Activated naive CD4-positive, alpha-beta T cell treated with anti-CD3 and anti-CD28 coated beads, Interleukin-2, amount 50 U/mL, for 24 hours (primary cell): ENCODE measurements around the gene RTBDN.

ENCODE experiments used
- H3K27ac Mint-ChIP-seq: one replicate; pipeline ENCODE4 v1.8.0; 2021; ENCODE audit warnings: mild to moderate bottlenecking, mixed read lengths
- H3K27me3 Mint-ChIP-seq: one replicate; pipeline ENCODE4 v1.8.0; 2021; ENCODE audit warnings: mixed read lengths
- H3K36me3 Mint-ChIP-seq: one replicate; pipeline ENCODE4 v1.8.0; 2021; ENCODE audit warnings: mixed read lengths
- H3K4me1 Mint-ChIP-seq: one replicate; pipeline ENCODE4 v1.8.0; 2021; ENCODE audit warnings: mixed read lengths
- H3K4me3 Mint-ChIP-seq: one replicate; pipeline ENCODE4 v1.8.0; 2021; ENCODE audit warnings: mild to moderate bottlenecking, mixed read lengths
- H3K9me3 Mint-ChIP-seq: one replicate; pipeline ENCODE4 v1.8.0; 2021; ENCODE audit warnings: mixed read lengths

Gene RTBDN

DNA sequence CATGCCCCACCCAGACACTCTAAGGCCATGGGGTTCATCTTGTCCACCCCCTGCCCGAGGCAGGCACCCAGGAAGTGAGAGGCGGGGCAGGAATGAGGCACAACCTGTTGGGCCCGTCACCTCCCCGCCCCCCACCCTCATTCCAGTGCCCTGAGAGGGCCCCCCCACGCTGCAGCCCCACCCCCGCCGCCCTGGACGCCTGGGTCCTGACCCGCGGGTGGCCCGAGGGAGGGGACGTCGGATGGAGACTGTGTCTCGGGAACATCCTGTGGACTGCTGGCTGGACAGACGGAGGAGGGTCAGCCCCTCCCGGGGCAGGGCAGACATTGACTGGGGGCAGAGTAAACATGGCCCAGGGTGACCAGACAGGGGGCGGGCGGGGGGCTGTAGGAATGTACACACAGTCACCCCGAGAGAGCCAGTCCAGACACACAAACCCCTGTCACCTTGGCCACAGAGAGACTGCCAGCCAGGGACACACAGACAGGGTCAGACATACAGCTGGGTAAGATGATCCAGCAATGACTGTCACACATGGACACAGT lies 50.5 kb downstream of the RTBDN start:
- Mint-ChIP-seq H3K27me3 (no peaks in the 10 kb centered on the region), H3K4me1 (peaks cover 23% of the 10 kb centered on the region), H3K9me3 (no peaks in the 10 kb centered on the region), H3K27ac (peak overlapping the region; percentile 69), H3K36me3 (no peaks in the 10 kb centered on the region), H3K4me3 (peak overlapping the region; percentile 64)

DNA sequence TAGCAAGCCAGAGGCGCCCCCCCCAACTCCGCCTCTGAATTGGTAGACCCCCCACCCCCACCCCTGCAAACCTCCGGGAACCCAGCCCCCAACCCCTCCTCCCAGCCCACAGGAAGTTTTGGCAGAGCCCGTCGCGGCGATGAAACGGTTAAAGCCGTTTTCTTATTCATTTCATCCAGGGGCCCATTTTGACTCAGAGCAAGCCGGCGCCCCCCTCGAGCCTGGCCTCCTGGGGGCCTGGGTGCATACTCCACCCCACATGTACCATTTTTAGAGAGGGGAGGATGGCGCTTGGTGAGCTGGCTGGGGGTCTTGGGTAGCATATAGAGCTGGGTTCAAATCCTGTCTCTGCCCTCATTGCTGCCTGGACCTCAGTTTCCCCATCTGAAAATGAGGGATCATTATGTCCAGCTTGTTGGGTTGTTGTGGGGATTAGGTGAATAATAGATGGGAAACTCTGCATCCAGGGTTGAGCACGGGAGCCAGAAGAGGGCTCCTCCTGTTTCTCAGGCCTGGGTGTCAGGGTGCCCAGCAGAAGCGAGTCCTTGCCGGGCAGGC lies 51.0 kb downstream of the RTBDN start:
- Mint-ChIP-seq H3K27me3 (no peaks in the 10 kb centered on the region), H3K4me3 (peak overlapping the region; percentile 64), H3K9me3 (no peaks in the 10 kb centered on the region)

GRCh38 chr19:12782424-12783290 lies 51.7 kb downstream of the RTBDN start:
- H3K27ac Mint-ChIP-seq, result peak overlapping the region; percentile 97
- no peaks in the 10 kb centered on the region for H3K27me3 Mint-ChIP-seq
- no peaks in the 10 kb centered on the region for H3K9me3 Mint-ChIP-seq
- peak overlapping the region; percentile 87 for H3K4me3 Mint-ChIP-seq
- peaks cover 30% of the 10 kb centered on the region for H3K4me1 Mint-ChIP-seq
- no peaks in the 10 kb centered on the region for H3K36me3 Mint-ChIP-seq

More for the DNA sequence above, 51.0 kb downstream of the RTBDN start:
- H3K4me1 Mint-ChIP-seq, result peaks cover 25% of the 10 kb centered on the region
- H3K27ac Mint-ChIP-seq, result peak overlapping the region; percentile 69
- H3K36me3 Mint-ChIP-seq, result no peaks in the 10 kb centered on the region

- Mint-ChIP-seq H3K4me1 (peaks cover 34% of the 10 kb centered on the region), H3K4me3 (peak overlapping the region; percentile 87), H3K27me3 (no peaks in the 10 kb centered on the region), H3K9me3 (no peaks in the 10 kb centered on the region), H3K27ac (peak overlapping the region; percentile 97), H3K36me3 (no peaks in the 10 kb centered on the region)
These were observed 52.3 kb downstream of the RTBDN start for GRCh38 chr19:12782174-12782423.

DNA sequence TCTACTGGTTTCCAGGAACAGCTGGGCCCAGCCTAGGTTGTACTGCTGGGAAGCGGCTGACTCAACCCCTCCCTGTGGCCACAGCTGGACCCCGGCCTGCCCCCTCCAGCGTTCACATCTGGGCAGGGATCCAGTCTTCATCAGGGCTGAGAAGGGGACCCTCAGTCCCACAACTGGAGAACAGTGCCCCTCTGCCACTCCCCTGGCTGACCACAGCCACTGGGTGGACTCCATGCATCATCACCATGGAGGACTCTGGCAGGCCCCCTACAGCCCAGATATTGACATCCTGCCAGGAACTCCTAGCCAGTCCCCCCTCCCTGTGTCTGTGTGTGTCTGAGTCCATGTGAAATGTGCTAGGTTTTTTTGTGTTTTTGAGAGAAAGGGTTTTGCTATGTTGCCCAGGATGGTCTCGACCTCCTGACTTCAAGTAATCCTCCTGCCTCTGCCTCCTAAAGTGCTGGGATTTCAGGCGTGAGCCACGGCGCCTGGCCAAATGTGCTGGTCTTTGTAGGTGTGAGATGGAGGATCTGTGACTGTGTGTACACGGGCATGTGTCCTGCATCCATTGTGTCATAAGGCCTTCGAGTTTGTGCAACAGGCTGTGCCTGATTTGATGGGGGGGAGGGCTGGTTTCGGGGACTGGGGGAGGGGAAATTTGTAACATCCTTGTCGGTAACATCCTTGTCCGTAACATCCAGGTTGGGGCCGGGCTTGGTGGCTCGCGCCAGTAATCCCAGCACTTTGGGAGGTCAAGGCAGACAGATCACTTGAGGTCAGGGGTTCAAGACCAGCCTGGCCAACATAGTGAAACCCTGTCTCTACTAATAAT lies 55.0 kb downstream of the RTBDN start:
- Mint-ChIP-seq H3K4me1 (peaks cover 34% of the 10 kb centered on the region), H3K36me3 (no peaks in the 10 kb centered on the region), H3K9me3 (no peaks in the 10 kb centered on the region), H3K27me3 (no peaks in the 10 kb centered on the region), H3K27ac (peak overlapping the region; percentile 46), H3K4me3 (peak overlapping the region; percentile 21)

GRCh38 chr19:12778905-12779161 lies 55.5 kb downstream of the RTBDN start:
- peak overlapping the region; percentile 83 for H3K4me3 Mint-ChIP-seq
- H3K4me1 Mint-ChIP-seq, result peaks cover 35% of the 10 kb centered on the region
- no peaks in the 10 kb centered on the region for H3K9me3 Mint-ChIP-seq
- no peaks in the 10 kb centered on the region for H3K36me3 Mint-ChIP-seq
- no peaks in the 10 kb centered on the region for H3K27me3 Mint-ChIP-seq
- H3K27ac Mint-ChIP-seq, result no peak overlapping the region

DNA sequence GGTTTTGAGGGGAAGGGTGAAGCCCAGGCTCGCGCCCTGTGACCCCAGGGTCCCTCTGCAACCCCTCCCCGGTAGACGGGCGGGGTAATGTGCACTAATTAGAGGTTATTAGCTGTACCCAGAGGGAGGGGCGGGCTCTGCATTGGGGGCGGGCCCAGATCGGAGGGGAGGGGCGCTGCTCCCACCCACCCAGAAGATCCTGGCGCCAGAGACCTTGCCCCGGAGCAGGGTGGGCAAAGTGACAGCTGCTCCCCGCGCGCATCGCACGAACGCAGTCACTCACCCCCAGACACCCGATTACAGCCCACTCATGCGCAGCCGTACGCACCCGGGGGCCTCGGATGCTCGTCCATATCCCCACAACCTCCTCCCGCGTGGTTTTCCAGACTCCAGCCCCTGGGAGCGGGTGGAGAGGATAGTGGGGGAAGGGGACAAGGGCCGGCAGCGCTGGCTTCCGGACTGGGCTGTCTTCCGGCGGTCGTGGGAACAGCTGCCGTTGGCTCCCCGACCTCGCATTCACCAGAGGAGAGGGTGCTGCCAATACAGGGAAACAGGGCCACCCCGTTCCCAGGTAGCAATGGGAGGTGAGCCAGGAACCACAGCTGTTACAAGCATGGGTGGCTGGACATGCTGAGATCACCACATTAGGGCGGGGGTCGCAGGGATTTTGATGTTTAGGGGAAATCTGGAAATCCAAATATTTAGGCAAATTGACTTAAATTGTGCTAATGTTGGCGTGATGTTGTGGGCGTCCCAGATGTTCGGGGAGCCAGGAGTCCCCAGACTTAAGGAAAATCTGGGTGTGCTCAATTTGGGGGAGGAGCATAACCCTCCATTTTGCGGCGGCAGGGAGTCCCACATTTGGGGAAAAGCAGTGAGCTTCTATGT lies 56.1 kb downstream of the RTBDN start:
- Mint-ChIP-seq H3K27me3 (no peaks in the 10 kb centered on the region), H3K36me3 (no peaks in the 10 kb centered on the region), H3K9me3 (no peaks in the 10 kb centered on the region), H3K27ac (peak overlapping the region; percentile 87), H3K4me3 (peak overlapping the region; percentile 83), H3K4me1 (peaks cover 37% of the 10 kb centered on the region)

DNA sequence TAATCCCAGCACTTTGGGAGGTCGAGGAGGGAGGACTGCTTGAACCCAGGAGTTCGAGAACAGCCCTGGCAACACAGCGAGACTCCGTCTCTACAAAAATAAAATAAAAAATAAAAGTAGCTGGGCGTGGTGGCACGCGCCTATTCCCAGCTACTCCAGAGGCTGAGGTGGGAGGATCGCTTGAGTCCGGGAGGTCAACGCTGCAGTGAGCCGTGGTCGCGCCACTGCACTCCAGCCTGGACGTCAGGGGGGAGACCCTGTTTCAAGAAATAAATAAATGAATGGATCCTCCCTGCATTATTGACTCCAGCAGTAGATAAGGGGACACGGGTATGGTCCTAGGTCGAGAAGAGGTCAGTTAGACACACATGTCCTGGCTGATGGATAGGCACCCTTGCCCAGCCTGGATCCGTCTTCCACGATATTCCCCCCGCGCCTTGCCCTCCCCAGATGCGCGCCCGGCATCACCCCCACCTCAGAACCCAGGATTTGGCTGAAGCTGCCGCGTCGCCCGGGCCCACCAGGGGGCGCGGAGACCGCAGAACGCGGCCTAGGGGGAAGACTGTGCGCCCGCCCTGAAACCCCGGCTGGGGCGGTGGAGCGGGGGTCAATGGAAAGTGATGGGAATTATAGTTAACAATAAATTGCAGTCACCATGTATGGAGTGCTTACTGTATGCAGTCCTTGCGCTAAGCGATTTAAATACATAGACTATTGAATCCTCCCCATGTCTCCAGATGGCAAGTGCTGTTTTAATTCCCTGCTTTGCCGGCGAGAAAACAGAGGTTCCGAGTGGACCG lies 57.0 kb downstream of the RTBDN start:
- Mint-ChIP-seq H3K27ac (peak overlapping the region; percentile 77), H3K9me3 (no peaks in the 10 kb centered on the region), H3K4me3 (peak overlapping the region; percentile 83), H3K27me3 (no peaks in the 10 kb centered on the region), H3K4me1 (peaks cover 37% of the 10 kb centered on the region), H3K36me3 (no peaks in the 10 kb centered on the region)
